Ovary (tissue), 9 donors: ENCODE data around the gene NSD1. TPM values are rescaled to one million over a fixed set of nuclear protein-coding genes. Genes with fewer than 3 reads are reported as not detected.
"Not testable (repeated sequence)": the region's sequence is repeated elsewhere in the genome, so short reads cannot be mapped to it uniquely, and the experiment has no call there.

Experiments used
- DNase-seq, 5 donors: peaks; one replicate each; pipeline ENCODE4 v3.0.0-alpha.2; 2019 to 2020
- H3K27ac ChIP-seq, 2 donors: fragments of 200-600 bp; one replicate each; pipeline versions ENCODE4 v1.5.1 to v1.8.0; 2019 to 2022
- H3K27me3 ChIP-seq: fragments of 200-600 bp; one replicate; pipeline ENCODE4 v1.8.0; 2022
- H3K36me3 ChIP-seq: fragments of 200-600 bp; sonication (generic); one replicate; pipeline ENCODE4 v1.5.1; 2019
- H3K4me1 ChIP-seq: one replicate; pipeline ENCODE4 v1.8.1; 2013; ENCODE audit warnings: mild to moderate bottlenecking, moderate library complexity; ENCODE audit not compliant: insufficient read depth
- H3K4me3 ChIP-seq: fragments of 200-600 bp; sonication (generic); one replicate; pipeline ENCODE4 v1.5.1; 2017
- H3K9me3 ChIP-seq, 2 donors: fragments of 200-600 bp in 1 of 2; sonication (generic) in 1 of 2; one replicate each; pipeline versions ENCODE4 v1.5.1 to v1.8.1; 2013 to 2019; ENCODE audit warnings: mild to moderate bottlenecking in 1 of 2, moderate library complexity in 1 of 2
- EP300 ChIP-seq: sonication (generic); formaldehyde crosslinking; IDR thresholded peaks from one replicate; pipeline ENCODE4 v1.6.1; 2017; ENCODE audit warnings: antibody characterized with exemption
- POLR2A ChIP-seq: fragments of 450-650 bp; IDR thresholded peaks from one replicate; pipeline ENCODE4 v1.6.1; 2017; ENCODE audit warnings: antibody characterized with exemption, mild to moderate bottlenecking, moderate library complexity
- WGBS, 3 donors: extraction: QIAGEN DNeasy Blood & Tissue Kit in 1 of 3; methylation state at CpG; one replicate each; pipeline versions ENCODE4 v1.1.5 to v1.1.7; 2013 to 2017; 5-methylcytosine and 5-hydroxymethylcytosine counted together
- intact Hi-C, 4 donors: fragments of 100-400 bp; cut with DNase I; formaldehyde crosslinking; loops; one replicate each; pipeline versions ENCODE4 v1.11.0 to v1.15.1; 2022 to 2023
- polyA plus RNA-seq, 2 donors: library from polyadenylated mRNA; stranded (reverse); fragments of 200-250 nt in 1 of 2; fragments of 350-450 nt in 1 of 2; fragmentation: Illumina TruSeq in 1 of 2; extraction: RNeasy Lipid Tissue Mini Kit (QIAGEN cat#74804) in 1 of 2; gene quantifications; one replicate each; pipeline ENCODE4 v1.2.3, GENCODE V29; 2013 to 2014
- total RNA-seq, 7 donors: library from RNA; depleted of rRNA in 2 of 7; stranded (reverse); fragments of >200 nt in 2 of 7; fragmentation: NEBNext Ultra II Directional in 3 of 7; extraction: Animal tissue kit (Norgen Biotek cat#: 25700) in 3 of 7; gene quantifications; one replicate each; pipeline versions ENCODE4 v1.1.0 to v1.2.4, GENCODE V29; 2016 to 2023
- TF ChIP-seq, protein P1 (sequence below), 3 donors: fragments of 450-650 bp in 2 of 3; fragments of 200-600 bp in 1 of 3; IDR thresholded peaks; one replicate each; pipeline versions ENCODE4 v1.5.1 to v1.8.0; 2016 to 2022; ENCODE audit warnings: antibody characterized with exemption in 3 of 3, mild to moderate bottlenecking in 1 of 3
- donor health status: DM: no; HTN: no; CAD: no; lungs with moderate emphysema.
- donor health status: DM: no; HTN: no; CAD: no.
- donor health status: Bipolar disorder and iron deficiency.
- donor health status: DM: yes; HTN: yes; CAD: no.
- donor health status: DM: no; HTN: no; CAD: no.
- donor health status: DM: yes; HTN: yes; CAD: no.

Gene NSD1
- total and polyA plus RNA-seq, 9 donors = 11.5 to 110 (median 75.5) TPM

DNA sequence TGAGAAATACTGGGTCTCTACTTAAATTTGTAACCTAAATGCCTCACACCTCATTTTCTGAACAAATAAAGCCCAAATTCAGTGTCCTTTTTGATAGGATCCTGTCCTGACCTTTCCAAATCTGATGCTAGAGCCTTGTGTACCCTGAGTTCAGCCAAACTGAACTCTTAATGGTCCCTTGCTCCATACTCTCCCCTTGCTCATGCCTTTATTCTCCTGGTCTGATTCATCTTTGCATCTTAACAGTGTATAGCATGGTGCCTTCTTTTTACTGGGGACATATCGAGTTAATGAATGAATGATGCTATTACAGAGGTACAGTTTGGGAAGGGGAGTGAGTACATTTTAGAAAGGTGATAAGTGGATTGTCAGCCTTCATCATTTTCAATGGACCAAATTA is 9.2 kb downstream of the NSD1 start:
- no peaks in the 10 kb centered on the region for H3K27me3 ChIP-seq
- TF ChIP-seq EP300 = no peak
- TF ChIP-seq POLR2A = no peak
- TF ChIP-seq, protein P1, sequence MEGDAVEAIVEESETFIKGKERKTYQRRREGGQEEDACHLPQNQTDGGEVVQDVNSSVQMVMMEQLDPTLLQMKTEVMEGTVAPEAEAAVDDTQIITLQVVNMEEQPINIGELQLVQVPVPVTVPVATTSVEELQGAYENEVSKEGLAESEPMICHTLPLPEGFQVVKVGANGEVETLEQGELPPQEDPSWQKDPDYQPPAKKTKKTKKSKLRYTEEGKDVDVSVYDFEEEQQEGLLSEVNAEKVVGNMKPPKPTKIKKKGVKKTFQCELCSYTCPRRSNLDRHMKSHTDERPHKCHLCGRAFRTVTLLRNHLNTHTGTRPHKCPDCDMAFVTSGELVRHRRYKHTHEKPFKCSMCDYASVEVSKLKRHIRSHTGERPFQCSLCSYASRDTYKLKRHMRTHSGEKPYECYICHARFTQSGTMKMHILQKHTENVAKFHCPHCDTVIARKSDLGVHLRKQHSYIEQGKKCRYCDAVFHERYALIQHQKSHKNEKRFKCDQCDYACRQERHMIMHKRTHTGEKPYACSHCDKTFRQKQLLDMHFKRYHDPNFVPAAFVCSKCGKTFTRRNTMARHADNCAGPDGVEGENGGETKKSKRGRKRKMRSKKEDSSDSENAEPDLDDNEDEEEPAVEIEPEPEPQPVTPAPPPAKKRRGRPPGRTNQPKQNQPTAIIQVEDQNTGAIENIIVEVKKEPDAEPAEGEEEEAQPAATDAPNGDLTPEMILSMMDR (IDR thresholded peaks at IDR 0.05) = no peak
- H3K9me3 ChIP-seq = no peaks in the 10 kb centered on the region
- no peaks in the 10 kb centered on the region for H3K36me3 ChIP-seq
- no peak overlapping the region for H3K27ac ChIP-seq
- intact Hi-C loops = no loop called here
- H3K4me1 ChIP-seq = peaks cover 2% of the 10 kb centered on the region
- 92 to 95% (median 92%) methylated on average over 1 of the region's 1 CpG for WGBS, 3 donors
- no peak for DNase-seq
- no peak overlapping the region for H3K4me3 ChIP-seq

DNA sequence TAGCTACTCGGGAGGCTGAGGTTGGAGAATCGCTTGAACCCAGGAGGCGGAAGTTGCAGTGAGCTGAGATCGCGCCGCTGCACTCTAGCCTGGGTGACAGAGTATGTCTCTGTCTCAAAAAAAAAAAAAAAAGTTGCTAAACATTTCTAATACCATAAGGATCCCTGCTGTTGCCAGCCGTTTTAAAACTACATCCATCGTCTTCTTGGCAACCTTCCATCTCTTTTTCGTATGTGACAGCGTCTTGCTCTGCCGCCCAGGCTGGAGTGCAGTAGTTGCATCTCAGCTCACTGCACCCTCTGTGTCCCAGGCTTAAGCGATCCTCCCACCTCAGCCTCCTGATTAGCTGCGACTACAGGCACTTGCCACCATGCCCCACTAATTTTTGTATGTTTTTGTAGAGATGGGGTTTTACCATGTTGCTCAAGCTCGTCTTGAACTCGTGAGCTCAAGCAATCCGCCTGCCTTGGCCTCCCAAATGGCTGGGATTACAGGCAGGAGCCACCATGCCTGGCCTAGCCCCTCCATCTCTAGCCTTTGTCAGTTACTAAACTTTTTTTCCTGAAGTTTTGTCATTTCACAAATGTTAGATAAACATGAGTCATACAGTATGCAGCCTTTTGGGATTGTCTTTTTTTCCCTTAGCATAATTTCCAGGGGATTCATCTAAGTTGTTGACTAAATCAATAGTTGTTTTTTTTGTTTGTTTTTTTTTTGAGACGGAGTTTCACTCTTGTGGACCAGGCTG is 13.5 kb downstream of the NSD1 start:
- Histone ChIP-seq H3K36me3 (no peaks in the 10 kb centered on the region), H3K27ac (no peak overlapping the region), H3K9me3 (no peaks in the 10 kb centered on the region), H3K27me3 (no peaks in the 10 kb centered on the region), H3K4me1 (no peaks in the 10 kb centered on the region), H3K4me3 (no peak overlapping the region)
- 84 to 88% (median 87%) methylated on average over 17 of the region's 17 CpGs for WGBS, 3 donors
- no peak for TF ChIP-seq EP300
- TF ChIP-seq, protein P1 (IDR thresholded peaks at IDR 0.05) = no peak
- DNase-seq = no peak
- intact Hi-C loops = no loop called here

DNA sequence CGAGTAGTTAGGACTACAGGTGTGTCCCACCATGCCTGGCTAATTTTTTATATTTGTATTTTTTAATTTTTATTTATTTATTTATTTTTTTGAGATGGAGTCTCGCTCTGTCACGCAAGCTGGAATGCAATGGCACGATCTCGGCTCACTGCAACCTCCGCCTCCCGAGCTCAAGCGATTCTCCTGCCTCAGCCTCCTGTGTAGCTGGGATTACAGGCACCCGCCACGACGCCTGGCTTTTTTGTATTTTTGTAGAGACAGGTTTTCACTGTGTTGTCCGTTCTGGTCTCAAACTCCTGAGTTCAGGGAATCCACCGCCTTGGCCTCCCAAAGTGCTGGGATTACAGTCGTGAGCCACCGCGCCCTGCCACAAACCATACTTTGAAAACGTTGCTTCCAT is 16.5 kb downstream of the NSD1 start:
- H3K27ac ChIP-seq, H3K4me3 ChIP-seq, intact Hi-C loops, H3K27me3 ChIP-seq, H3K36me3 ChIP-seq, H3K4me1 ChIP-seq, H3K9me3 ChIP-seq, DNase-seq: not testable (repeated sequence)
- 90 to 95% (median 93%) methylated on average over 17 of the region's 17 CpGs for WGBS, 3 donors

DNA sequence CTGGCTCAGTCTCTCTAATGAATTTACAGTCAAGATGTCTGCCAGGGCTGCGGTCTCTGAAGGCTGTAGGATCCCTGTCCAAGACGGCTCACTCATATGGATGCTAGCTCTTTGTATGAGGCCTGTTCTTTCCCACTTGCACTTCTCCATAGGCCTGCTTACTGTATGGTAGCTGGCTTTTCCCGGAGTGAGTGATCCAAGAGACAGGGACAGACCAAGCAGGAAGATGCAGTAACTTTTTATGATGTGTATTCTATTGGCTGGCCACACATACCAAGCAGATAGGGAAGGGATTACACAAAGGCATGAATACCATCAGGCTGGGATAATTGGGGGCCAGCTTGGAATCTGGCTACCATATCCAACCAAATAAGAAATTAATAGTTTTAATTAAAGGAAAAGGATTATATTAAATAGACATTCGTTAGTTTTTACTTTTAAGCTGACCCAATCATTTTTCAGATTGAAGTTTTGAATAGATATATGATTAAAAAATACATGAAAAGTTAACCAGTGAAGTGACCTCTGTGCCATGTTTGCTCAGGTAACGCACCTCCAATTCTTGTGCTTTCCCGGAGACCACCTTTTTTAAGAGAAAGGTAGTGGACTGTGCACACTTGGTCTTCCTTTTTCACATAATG is 20.6 kb downstream of the NSD1 start:
- H3K27ac ChIP-seq = no peak overlapping the region
- TF ChIP-seq POLR2A (no peak), EP300 (no peak)
- TF ChIP-seq, protein P1 (IDR thresholded peaks at IDR 0.05) = no peak
- H3K27me3 ChIP-seq = no peaks in the 10 kb centered on the region
- intact Hi-C loops = no loop called here
- H3K9me3 ChIP-seq = no peaks in the 10 kb centered on the region
- WGBS, 3 donors = 68 to 72% (median 69%) methylated on average over 6 of the region's 6 CpGs
- H3K4me1 ChIP-seq = peaks cover 3% of the 10 kb centered on the region
- no peaks in the 10 kb centered on the region for H3K36me3 ChIP-seq
- no peak for DNase-seq
- no peak overlapping the region for H3K4me3 ChIP-seq

DNA sequence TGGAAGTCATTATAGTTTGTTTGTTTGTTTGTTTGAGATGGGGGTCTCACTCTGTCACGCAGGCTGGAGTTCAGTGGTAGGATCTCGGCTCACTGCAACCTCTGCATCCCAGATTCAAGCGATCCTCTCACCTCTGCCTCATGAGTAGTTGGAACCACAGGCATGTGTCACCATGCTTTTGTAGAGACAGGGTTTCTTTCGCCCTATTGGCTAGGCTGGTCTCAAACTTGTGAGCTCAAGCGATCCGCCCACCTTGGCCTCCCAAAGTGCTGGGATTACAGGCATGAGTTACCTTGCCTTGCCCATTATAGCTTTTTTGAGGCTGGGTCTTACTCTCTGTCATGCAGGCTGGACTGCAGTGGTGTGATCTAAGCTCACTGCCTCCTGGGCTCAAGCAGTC is 28.8 kb downstream of the NSD1 start:
- intact Hi-C loops = no loop called here

More for the DNA sequence above, 28.8 kb downstream of the NSD1 start:
- no peak for TF ChIP-seq EP300
- TF ChIP-seq, protein P1 (IDR thresholded peaks at IDR 0.05) = no peak
- no peak for TF ChIP-seq POLR2A
- DNase-seq = no peak
- Histone ChIP-seq H3K27me3 (no peaks in the 10 kb centered on the region), H3K27ac (no peak overlapping the region), H3K36me3 (no peaks in the 10 kb centered on the region), H3K4me1 (peaks cover 6% of the 10 kb centered on the region), H3K9me3 (no peaks in the 10 kb centered on the region), H3K4me3 (no peak overlapping the region)
- WGBS, 3 donors = 95 to 97% (median 96%) methylated on average over 6 of the region's 6 CpGs
